CD1c-positive myeloid dendritic cell (primary cell): ENCODE data around the gene TTC24.

ENCODE experiments used
- DNase-seq: peaks from one replicate; pipeline ENCODE4 v3.0.0-alpha.2; 2016; ENCODE audit errors: extremely low spot score

The TTC24 gene

DNA sequence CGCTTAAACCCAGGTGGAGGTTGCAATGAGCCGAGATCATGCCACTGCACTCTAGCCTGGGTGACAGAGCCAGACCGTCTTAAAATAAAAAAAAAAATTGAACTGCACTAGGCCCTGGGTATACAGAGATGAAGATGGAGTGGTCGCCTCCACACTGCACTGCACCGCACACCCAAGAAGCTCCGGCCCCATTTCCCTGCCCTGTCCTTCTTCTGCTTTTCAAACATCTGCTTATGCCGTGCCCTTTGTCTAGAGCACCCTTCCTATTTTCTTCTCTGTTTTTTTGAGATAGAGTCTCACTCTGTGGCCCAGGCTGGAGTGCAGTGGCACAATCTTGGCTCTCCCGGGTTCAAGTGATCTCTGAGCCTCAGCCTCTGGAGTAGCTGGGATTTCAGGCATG is 24.6 kb upstream of the TTC24 start:
- no peak for DNase-seq

DNA sequence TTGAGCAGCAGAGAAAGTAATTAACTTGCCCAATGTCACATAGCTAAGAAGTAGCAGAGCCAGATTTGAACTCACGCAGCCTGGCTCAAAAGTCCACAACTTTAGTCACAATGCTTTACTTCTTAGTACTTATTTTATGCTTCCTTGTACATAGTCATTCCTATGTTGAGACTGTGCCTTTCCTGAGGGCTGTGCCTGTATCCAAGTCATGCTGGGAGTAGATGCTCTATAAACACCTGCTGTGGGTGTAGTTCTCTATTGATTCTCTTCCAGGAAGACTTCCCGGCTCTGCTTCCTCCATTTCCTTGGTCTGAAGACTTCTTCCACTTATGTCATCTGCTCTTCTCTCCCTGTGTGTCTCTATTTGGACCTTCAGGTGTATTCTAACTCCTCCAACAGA is 23.8 kb upstream of the TTC24 start:
- DNase-seq: no peak

DNA sequence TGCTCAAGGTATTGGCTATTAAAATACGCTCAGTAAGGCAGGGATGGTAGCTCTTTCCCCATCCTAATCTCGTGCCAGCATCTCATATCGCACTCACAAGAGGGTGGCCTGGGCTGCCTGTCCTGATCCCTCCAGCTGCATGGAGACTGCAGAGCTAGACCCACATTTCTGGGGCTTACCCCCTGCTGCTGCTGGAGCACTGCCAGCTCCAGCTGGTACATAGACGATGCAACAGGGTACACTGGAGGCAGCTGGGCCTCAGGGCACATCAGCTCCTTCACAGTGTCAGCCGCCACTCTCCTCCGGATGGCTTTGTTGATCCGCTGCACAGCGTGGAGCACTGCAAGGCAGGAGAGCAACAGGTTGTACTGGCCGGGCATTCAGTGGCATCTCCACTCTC is 23.2 kb upstream of the TTC24 start:
- no peak for DNase-seq

- no peak for DNase-seq
Observed at GRCh38 chr1:156559086-156559796, 20.3 kb upstream of the TTC24 start.

DNA sequence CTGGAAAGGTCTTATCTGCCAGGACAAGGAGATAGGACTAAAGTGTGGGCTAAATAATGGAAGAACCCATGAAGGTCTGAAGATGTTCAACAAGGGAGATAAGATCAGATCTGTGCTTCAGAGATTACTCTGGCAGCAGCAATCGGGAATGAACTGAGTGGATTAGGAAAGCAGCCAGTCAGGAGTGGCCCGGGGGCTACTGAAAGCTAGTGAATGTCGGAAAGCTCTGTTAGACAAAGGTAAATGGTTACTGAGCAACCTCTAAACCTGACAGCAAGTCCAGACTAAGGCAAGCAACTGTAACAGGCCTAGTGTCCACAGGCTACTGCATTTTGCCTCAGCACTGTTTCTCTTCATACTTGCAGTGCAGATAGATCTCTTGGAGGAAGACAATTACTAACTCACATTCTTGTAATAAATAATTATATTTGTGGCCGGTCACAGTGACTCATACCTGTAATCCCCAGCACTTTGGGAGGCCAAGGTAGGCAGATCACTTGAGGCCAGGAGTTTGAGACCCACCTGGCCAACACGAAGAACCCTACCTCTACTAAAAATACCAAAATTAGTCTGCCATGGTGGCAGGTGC is 19.6 kb upstream of the TTC24 start:
- DNase-seq: no peak

- DNase-seq: peak; percentile 26
Observed at GRCh38 chr1:156560585-156561163, 18.8 kb upstream of the TTC24 start.

DNA sequence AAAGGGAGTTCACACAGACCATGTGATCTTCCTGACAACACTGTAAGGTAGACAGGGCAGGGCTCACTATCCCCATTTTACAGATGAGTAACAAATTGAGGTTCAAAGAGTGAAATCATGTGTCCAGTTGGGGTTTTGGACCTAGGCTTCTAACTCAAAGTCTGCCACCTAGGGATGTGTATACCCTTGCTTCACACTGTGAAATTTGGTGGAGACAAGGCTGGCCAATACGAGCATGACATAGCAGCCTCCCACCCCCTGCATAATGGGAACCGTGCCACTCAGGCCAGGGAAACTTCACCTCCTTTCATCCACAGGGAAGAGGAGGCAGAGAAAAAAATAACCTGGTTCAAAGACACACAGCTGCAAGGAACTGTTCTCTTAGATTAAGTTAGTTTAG is 14.0 kb upstream of the TTC24 start:
- no peak for DNase-seq

GRCh38 chr1:156566436-156566835 is 13.1 kb upstream of the TTC24 start:
- peak; percentile 21 for DNase-seq

GRCh38 chr1:156571261-156571852 is 8.2 kb upstream of the TTC24 start:
- peak; percentile 82 for DNase-seq

GRCh38 chr1:156571919-156572662 is 7.4 kb upstream of the TTC24 start, which contains the start of gene IQGAP3:
TSS of gene IQGAP3 (minus strand) at chr1:156572565. CDS start at chr1:156572529, 36 bp downstream.
- DNase-seq: peak; percentile 93

DNA sequence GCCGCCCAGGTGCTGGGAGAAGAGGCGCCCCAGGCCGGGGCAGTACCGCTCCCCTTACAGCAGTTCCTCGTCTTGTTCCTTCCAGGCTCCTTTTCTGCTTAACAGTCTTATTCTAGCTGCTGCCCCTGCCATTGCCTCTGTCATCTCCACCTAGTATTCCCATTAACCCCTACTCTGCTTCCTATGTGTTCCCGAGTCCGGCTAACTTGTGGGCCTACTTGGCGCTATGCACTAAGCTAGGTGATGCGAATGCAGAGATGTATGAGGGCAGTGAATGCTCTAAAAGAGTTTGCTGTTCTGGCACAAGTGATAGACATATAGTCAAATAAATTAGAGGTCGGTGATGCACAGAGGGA is 6.9 kb upstream of the TTC24 start:
- no peak for DNase-seq

DNA sequence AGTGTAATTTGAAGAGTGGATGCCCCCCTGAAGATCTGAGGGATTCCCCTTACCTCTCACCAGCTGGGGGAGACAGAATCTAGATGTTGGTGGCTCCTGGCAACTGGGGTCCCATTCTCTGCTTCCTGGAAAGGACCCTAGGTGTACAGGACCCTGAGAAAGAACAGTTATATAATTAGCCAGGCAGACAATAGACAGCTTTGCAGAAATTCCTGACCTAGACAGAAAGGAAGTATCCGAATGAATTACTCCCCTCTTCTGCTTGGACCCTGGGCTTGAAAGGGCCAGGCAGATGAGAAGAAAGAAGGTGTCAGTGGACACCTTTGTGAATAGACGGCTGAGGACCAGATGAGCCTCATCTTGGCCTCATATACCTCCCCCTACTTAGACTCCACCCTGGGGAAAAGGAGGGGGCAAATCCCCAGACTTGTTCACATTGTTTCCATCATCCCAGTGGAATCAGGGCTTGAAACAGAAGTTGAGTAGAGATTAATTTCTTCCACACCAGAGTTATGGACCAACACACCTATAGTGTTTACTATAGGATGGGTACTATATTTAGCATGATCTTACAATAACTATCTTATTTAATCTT is 5.4 kb upstream of the TTC24 start:
- no peak for DNase-seq

- no peak for DNase-seq
Observed at GRCh38 chr1:156577550-156577949, 2.0 kb upstream of the TTC24 start.

DNA sequence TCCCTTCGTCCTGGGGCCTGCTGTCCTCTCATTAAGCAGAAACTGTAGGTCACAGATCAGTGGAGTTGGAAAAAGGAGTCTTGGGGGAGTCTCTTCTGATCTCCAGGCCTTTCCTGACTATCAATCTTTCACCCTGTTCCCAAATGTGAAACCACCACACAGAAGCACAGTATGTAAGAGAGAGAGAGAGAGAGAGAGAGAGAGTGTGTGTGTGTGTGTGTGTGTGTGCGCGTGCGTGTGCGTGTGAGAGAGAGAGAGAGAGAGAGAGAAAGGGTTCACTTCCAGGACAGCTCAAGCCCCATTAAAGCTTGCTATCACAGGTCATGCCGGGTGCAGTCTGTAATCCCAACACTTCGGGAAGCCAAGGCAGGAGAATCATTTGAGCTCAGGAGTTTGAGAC is 1.5 kb upstream of the TTC24 start:
- DNase-seq: no peak

GRCh38 chr1:156581661-156582387 is 2.3 kb downstream of the TTC24 start:
- DNase-seq: peak; percentile 17

DNA sequence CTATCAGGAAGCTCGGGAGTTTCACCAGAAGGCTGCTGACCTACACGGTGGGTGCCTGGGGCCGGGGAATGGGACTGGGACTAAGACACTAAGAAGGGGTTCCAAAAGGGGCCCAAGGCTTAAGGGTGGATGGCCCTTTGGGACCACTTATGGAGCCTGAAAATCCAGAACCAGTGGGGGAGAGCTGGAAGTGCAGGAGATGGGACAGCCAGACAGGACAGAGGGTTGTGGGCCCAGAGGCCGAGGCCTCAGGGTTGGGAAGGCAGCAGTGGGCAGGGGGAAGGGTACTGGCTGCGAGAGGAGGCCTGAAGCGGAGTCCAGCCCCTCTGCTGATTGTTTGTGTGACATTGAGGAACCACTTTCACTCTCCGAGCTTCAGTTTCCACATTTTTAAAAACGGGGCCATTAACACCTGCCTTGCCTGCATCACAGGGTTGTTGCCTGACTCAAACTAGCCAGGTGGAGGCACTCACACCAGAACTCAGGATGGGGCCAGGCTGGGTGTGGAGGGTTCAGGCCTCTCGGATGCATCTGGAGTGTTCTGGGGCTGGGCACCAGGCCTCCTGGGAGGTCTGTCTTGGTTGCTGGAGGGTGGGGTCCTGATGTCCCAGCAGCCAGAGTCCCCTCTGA is 3.0 kb downstream of the TTC24 start:
- DNase-seq: no peak

DNA sequence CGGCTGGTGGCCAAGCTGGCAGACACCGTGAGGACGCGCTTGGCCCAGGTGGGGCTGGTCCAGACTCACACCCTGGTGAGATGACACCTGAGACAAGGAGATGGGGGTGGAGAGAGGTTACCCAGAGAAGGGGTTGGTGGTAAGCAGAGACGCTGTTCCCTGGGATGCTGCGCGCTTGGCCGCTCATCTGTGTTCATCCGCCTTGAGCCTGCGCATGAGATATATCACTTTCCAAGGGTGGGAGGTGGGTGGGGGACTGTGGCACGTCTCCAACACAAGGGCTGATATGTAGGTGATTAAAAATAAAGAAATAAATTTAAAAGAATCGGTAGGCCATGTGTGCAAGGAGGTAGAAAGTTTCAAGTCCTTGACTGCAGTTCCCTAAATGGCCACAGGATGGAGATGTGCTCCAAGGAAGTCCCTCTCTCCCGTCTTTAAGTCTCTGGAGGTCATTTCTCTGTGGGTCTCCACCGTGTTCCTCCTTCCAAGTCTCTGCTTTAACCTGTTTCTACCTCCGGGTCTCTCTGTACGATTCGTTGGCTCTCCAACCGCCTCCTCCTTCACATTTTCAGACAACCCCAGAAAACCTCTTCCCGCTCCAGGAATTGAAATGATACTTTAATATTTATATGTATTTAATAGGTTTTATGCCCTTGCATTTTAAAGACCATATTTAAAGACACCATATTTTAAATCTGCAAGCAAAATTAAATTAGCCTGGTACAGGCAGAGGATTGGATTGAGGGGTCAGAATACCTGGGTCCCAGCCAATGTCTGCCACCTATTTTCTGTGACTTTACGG is 4.5 kb downstream of the TTC24 start:
- DNase-seq: peak; percentile 85

GRCh38 chr1:156584813-156585212 is 5.3 kb downstream of the TTC24 start:
- no peak for DNase-seq

GRCh38 chr1:156586323-156586722 is 6.8 kb downstream of the TTC24 start:
- DNase-seq: no peak
